Lower lobe of right lung (tissue), 1 donor: ENCODE measurements around the gene PCSK9. TPM values are rescaled to one million over a fixed set of nuclear protein-coding genes. Genes with fewer than 3 reads are reported as not detected.

Experiments used
- total RNA-seq: library from RNA; stranded (reverse); fragmentation: NEBNext Ultra II Directional; extraction: Animal tissue kit (Norgen Biotek cat#: 25700); gene quantifications from one replicate; pipeline ENCODE4 v1.2.1, GENCODE V29; 2021
- donor health status: DM: no; HTN: yes; CAD: no; lungs with severe emphysema.

Gene PCSK9
- total RNA-seq, 1 donor from 2014 or later, result 25.7 TPM

Other genes starting within 250 kb of the PCSK9 start
- 8.4 TPM for gene TTC22, start 238.2 kb upstream of the PCSK9 start, total RNA-seq
- gene DHCR24, start 152.4 kb upstream of the PCSK9 start, total RNA-seq, result 674 TPM
- 2.7 TPM for gene TMEM61, start 58.9 kb upstream of the PCSK9 start, total RNA-seq
- not detected for gene BSND, start 40.6 kb upstream of the PCSK9 start, total RNA-seq
- gene USP24, start 175.8 kb downstream of the PCSK9 start, total RNA-seq, result 37.6 TPM